ENCODE results near the gene IP6K1. TPM values are rescaled to one million over a fixed set of nuclear protein-coding genes. Genes with fewer than 3 reads are reported as not detected.

The IP6K1 gene
- total RNA-seq, 1 experiment from 2014 or later: 30.6 TPM

DNA sequence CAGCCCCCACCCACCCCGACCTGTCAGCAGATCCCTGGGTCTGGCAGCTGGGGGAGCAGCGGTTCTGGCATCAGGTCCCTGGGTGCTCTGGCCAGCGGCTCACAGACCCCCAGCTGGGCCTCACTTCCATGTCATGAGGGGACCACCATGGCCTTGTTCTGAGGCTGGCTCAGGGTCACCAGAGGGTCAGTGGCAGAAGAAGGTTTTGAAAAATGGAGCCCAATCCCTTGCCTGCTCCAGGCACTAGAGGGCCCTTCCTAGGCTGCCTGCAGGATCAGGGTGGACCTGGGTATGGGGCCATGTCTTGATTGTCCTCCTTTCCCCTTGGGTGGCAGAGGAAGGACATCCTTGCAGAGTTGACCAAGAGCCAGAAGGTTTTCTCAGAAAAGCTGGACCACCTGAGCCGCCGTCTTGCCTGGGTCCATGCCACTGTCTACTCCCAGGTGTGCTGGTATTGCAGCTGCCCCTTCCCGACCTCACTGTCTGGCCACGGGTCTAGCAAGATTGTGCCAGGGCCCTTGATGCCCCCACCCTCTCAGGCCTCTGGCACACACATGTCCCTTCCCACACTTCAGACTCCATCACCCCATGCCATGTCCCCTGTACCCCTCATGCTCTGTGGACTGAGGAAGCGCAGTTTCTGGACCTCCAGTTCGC, 79.8 kb downstream of the IP6K1 start:
- H3K9ac ChIP-seq (ENCODE audit: low read length): no peak overlapping the region
- no peaks in the 10 kb centered on the region for H3K9me3 ChIP-seq (ENCODE audit: control insufficient read depth in 1 of 2, insufficient read depth in 1 of 2, low read depth in 1 of 2, low read length in 2 of 2)
- H3K27me3 ChIP-seq (ENCODE audit: insufficient read depth, low read length): no peaks in the 10 kb centered on the region
- intact Hi-C loops (cut with micrococcal nuclease): no loop called here
- no peaks in the 10 kb centered on the region for H3K4me1 ChIP-seq (ENCODE audit: control insufficient read depth in 1 of 2, insufficient read depth in 2 of 2, low read length in 2 of 2)
- H3K9me2 ChIP-seq (ENCODE audit: insufficient read depth): no peaks in the 10 kb centered on the region
- TF ChIP-seq CEBPB (IDR thresholded peaks at IDR 0.05; ENCODE audit: low read depth) (no peak), SRF (IDR thresholded peaks at IDR 0.05; ENCODE audit: low read depth) (no peak), JUND (IDR thresholded peaks at IDR 0.05) (no peak), RAD21 (IDR thresholded peaks at IDR 0.05; ENCODE audit: low read depth) (no peak), ZNF274 (IDR thresholded peaks at IDR 0.05; ENCODE audit: low read depth, low read length) (no peak), ZFX (IDR thresholded peaks at IDR 0.05) (no peak), CBX3 (IDR thresholded peaks at IDR 0.05; ENCODE audit: low read depth) (no peak), POLR2AphosphoS5 (IDR thresholded peaks at IDR 0.05; ENCODE audit: low read depth, low read length) (no peak), ELF1 (IDR thresholded peaks at IDR 0.05; ENCODE audit: borderline replicate concordance, low read depth) (no peak), SP1 (IDR thresholded peaks at IDR 0.05; ENCODE audit: low read depth) (no peak), POLR2A (IDR thresholded peaks at IDR 0.05; ENCODE audit: borderline replicate concordance, extremely low read depth, insufficient read depth, insufficient read length) (no peak), EZH2 (IDR thresholded peaks at IDR 0.05) (no peak), EGR1 (IDR thresholded peaks at IDR 0.05; ENCODE audit: low read depth) (no peak)
- TF ChIP-seq, protein P1, sequence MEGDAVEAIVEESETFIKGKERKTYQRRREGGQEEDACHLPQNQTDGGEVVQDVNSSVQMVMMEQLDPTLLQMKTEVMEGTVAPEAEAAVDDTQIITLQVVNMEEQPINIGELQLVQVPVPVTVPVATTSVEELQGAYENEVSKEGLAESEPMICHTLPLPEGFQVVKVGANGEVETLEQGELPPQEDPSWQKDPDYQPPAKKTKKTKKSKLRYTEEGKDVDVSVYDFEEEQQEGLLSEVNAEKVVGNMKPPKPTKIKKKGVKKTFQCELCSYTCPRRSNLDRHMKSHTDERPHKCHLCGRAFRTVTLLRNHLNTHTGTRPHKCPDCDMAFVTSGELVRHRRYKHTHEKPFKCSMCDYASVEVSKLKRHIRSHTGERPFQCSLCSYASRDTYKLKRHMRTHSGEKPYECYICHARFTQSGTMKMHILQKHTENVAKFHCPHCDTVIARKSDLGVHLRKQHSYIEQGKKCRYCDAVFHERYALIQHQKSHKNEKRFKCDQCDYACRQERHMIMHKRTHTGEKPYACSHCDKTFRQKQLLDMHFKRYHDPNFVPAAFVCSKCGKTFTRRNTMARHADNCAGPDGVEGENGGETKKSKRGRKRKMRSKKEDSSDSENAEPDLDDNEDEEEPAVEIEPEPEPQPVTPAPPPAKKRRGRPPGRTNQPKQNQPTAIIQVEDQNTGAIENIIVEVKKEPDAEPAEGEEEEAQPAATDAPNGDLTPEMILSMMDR (IDR thresholded peaks at IDR 0.05 in 2 of 3, conservative IDR thresholded peaks at IDR 0.05 in 1 of 3; ENCODE audit: borderline replicate concordance in 1 of 3, insufficient read depth in 1 of 3, low read depth in 2 of 3, low read length in 2 of 3): no peak
- TF ChIP-seq, protein P2, sequence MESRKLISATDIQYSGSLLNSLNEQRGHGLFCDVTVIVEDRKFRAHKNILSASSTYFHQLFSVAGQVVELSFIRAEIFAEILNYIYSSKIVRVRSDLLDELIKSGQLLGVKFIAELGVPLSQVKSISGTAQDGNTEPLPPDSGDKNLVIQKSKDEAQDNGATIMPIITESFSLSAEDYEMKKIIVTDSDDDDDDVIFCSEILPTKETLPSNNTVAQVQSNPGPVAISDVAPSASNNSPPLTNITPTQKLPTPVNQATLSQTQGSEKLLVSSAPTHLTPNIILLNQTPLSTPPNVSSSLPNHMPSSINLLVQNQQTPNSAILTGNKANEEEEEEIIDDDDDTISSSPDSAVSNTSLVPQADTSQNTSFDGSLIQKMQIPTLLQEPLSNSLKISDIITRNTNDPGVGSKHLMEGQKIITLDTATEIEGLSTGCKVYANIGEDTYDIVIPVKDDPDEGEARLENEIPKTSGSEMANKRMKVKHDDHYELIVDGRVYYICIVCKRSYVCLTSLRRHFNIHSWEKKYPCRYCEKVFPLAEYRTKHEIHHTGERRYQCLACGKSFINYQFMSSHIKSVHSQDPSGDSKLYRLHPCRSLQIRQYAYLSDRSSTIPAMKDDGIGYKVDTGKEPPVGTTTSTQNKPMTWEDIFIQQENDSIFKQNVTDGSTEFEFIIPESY (IDR thresholded peaks at IDR 0.05; ENCODE audit: extremely low read depth, insufficient replicate concordance, low read length): no peak
- TF ChIP-seq, protein P3, sequence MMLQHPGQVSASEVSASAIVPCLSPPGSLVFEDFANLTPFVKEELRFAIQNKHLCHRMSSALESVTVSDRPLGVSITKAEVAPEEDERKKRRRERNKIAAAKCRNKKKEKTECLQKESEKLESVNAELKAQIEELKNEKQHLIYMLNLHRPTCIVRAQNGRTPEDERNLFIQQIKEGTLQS (IDR thresholded peaks at IDR 0.05): no peak
- TF ChIP-seq, protein P4, sequence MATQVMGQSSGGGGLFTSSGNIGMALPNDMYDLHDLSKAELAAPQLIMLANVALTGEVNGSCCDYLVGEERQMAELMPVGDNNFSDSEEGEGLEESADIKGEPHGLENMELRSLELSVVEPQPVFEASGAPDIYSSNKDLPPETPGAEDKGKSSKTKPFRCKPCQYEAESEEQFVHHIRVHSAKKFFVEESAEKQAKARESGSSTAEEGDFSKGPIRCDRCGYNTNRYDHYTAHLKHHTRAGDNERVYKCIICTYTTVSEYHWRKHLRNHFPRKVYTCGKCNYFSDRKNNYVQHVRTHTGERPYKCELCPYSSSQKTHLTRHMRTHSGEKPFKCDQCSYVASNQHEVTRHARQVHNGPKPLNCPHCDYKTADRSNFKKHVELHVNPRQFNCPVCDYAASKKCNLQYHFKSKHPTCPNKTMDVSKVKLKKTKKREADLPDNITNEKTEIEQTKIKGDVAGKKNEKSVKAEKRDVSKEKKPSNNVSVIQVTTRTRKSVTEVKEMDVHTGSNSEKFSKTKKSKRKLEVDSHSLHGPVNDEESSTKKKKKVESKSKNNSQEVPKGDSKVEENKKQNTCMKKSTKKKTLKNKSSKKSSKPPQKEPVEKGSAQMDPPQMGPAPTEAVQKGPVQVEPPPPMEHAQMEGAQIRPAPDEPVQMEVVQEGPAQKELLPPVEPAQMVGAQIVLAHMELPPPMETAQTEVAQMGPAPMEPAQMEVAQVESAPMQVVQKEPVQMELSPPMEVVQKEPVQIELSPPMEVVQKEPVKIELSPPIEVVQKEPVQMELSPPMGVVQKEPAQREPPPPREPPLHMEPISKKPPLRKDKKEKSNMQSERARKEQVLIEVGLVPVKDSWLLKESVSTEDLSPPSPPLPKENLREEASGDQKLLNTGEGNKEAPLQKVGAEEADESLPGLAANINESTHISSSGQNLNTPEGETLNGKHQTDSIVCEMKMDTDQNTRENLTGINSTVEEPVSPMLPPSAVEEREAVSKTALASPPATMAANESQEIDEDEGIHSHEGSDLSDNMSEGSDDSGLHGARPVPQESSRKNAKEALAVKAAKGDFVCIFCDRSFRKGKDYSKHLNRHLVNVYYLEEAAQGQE (IDR thresholded peaks at IDR 0.05; ENCODE audit: low read depth): no peak
- TF ChIP-seq, protein P5, sequence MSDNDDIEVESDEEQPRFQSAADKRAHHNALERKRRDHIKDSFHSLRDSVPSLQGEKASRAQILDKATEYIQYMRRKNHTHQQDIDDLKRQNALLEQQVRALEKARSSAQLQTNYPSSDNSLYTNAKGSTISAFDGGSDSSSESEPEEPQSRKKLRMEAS (IDR thresholded peaks at IDR 0.05): no peak
- H4K20me1 ChIP-seq (ENCODE audit: insufficient read depth): no peaks in the 10 kb centered on the region
- H3K79me2 ChIP-seq (ENCODE audit: insufficient read depth, low read length): no peaks in the 10 kb centered on the region
- H3K4me2 ChIP-seq (ENCODE audit: low read length): no peak overlapping the region
- POLR2A ChIA-PET: interaction anchor here (0.6 kb wide), 1 partner anchor 88 kb away, joined by 3 read pairs; no protein-coding TSS in a partner anchor
- ATAC-seq: no peak
- BruUV-seq (replicated peaks): no TSS peak
- H3K4me3 ChIP-seq (replicated peaks in 1 of 2; ENCODE audit: low read depth in 1 of 2, low read length in 2 of 2): no peak overlapping the region
- no peak for DNase-seq (ENCODE audit: low read depth, low spot score)
- RAD21 ChIA-PET (ENCODE audit: low non-redundant PET in 1 of 2, low total read pairs in 2 of 2, uncharacterized antibody in 2 of 2, unreplicated experiment in 2 of 2): no interaction called here
- H3K27ac ChIP-seq (ENCODE audit: low read depth, low read length): no peak overlapping the region
- no peak overlapping the region for H2AFZ ChIP-seq (ENCODE audit: low read depth, low read length, poor library complexity, severe bottlenecking)
- CTCF ChIA-PET: no interaction called here
- peaks cover 0 to 4% of the 10 kb centered on the region in 2 experiments; a peak in 2 of 4 replicates for H3K36me3 ChIP-seq (ENCODE audit: control insufficient read depth in 1 of 2, insufficient read depth in 2 of 2, low read length in 2 of 2)
